ENCODE data around the gene EPN3. TPM values are rescaled to one million over a fixed set of nuclear protein-coding genes. Genes with fewer than 3 reads are reported as not detected.

EPN3 gene
- total RNA-seq, 3 donors from 2014 or later: 16.2 to 40.0 (median 27.4) TPM

DNA sequence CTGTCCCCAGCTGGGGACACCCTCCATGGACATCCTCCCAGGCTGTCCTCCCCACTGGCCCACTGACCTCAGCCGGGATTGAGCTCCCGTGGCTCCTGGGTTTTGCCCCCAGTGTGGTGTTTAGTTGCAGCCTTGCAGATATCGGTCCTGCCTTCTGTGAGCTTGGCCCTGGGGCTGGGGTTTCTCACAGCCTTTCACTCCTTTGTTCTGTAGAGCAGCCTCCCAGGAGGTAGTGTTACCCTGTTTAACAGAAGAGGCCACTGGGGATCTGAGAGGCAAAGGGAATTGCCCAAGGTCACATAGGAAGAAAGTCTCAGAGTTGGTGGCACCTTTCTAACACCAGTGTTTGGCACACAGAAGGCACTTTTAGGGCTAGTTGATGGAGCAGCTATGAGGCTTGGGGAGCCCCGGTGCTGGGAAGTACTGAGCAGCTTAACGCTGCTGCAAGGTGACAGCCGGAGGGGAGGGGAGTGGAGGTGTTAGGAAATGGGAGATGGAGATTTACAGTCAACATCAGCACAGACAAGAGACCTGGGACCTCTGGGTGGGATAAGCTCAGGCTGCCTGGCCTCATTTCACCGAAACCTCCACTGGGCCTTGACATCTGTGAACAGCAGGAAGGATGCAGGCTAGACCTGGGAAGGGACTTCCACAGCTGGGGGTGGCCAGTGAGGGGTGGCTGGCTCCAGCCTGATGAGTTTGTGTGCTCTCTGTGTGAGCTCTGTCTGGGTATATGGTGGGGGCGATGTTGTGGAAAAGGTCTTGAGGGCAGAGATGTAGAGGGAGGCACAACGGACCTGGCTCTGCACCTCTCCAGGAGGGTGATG is 54.1 kb downstream of the EPN3 start:
- ATAC-seq: no peak
- TF ChIP-seq, protein P1, sequence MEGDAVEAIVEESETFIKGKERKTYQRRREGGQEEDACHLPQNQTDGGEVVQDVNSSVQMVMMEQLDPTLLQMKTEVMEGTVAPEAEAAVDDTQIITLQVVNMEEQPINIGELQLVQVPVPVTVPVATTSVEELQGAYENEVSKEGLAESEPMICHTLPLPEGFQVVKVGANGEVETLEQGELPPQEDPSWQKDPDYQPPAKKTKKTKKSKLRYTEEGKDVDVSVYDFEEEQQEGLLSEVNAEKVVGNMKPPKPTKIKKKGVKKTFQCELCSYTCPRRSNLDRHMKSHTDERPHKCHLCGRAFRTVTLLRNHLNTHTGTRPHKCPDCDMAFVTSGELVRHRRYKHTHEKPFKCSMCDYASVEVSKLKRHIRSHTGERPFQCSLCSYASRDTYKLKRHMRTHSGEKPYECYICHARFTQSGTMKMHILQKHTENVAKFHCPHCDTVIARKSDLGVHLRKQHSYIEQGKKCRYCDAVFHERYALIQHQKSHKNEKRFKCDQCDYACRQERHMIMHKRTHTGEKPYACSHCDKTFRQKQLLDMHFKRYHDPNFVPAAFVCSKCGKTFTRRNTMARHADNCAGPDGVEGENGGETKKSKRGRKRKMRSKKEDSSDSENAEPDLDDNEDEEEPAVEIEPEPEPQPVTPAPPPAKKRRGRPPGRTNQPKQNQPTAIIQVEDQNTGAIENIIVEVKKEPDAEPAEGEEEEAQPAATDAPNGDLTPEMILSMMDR (IDR thresholded peaks at IDR 0.05): no peak
- H3K4me1 ChIP-seq (ENCODE audit: low read depth): no peaks in the 10 kb centered on the region
- no peak for DNase-seq
- no peak overlapping the region for H3K4me3 ChIP-seq
- no peaks in the 10 kb centered on the region for H3K9me3 ChIP-seq
- no peaks in the 10 kb centered on the region for H3K36me3 ChIP-seq (ENCODE audit: low read depth)
- intact Hi-C loops (cut with DNase I, micrococcal nuclease): no loop called here

DNA sequence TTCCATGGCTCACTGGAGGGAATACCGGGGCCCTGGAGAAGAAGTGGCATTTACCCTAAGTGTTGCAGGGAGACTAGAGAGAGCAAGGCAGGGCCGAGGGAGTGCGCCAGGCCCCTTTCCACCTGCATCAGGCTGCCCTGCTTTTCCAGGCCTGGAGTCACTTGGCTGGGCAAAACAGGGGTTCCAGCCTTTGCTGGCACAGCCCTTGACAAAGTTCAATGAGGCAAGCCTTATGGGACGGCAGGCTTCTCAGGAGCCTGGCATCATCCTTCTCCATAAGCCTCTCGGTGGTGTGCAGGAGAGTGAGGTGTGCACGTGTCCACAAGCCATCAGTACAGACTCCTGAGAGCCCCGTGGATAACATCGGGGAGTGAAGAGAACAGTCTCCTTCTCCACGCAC is 55.0 kb downstream of the EPN3 start:
- Histone ChIP-seq H3K36me3 (ENCODE audit: low read depth) (no peaks in the 10 kb centered on the region), H3K4me1 (ENCODE audit: low read depth) (no peaks in the 10 kb centered on the region), H3K4me3 (no peak overlapping the region), H3K9me3 (no peaks in the 10 kb centered on the region)
- no peak for ATAC-seq
- TF ChIP-seq, protein P1 (IDR thresholded peaks at IDR 0.05): no peak
- DNase-seq: no peak
- intact Hi-C loops (cut with DNase I, micrococcal nuclease): no loop called here

DNA sequence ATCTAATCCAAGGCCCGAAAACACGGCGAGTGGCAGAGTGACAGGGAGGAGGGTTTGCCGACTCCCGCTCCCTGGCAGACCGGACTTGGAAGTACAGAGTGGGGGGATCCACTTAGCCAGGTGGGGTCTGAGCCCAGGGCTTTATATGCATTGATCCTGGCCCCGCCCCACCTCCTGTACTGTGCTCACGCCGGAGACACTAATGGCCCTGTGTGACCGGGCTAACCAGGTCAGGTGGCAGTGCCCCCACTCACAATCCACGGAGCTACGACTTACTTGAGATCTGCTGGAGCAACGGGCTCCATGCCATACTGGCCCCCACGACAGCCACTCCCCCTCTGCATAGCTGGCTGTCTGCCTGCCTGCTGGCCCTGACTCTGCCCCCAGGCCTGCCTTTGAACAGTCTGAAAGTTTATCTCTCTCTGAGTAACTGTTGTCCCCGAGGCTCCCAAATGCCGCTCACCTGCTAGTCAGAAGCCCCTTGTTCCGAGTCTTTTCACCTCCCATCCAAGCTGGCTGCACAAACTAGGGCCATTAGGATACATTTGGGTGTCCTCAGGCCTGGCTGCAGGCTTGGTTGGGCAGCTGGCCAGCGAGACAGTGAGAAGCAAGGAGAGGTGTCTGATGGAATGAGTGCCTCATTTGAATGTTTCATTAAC is 56.0 kb downstream of the EPN3 start:
- H3K36me3 ChIP-seq (ENCODE audit: low read depth): no peaks in the 10 kb centered on the region
- intact Hi-C loops (cut with DNase I, micrococcal nuclease): no loop called here
- DNase-seq (no peak), ATAC-seq (no peak)
- H3K9me3 ChIP-seq: no peaks in the 10 kb centered on the region
- TF ChIP-seq, protein P1 (IDR thresholded peaks at IDR 0.05): no peak
- no peaks in the 10 kb centered on the region for H3K4me1 ChIP-seq (ENCODE audit: low read depth)
- no peak overlapping the region for H3K4me3 ChIP-seq

DNA sequence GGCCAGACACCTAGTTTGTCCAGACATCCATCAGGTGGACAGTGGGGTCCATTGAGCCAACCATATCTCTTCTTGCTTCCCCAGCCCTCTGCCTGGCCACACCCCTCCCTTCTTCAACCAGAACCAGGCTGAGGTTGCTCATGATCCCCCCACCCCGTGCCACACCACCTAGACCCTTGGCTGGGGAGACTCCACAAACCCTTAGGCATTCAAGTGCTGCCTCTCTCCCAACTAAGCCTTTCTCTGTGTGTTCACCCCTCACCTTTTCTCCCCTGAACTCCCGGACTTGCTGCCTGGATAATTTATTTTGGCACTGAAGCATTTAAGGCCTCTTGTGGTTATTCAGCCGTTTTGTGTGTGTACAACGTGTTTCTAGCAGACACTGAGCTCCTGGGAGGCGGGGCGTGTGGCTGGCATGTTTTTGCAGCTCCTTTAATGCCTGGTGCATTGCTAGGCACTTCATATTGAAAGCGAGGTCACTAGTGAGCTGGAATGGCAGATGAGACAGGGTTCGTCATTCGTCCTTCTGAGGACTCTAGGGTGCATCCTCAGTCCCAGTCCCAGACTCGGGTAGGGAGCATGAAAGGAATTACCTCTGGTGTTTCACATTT is 56.7 kb downstream of the EPN3 start:
- intact Hi-C loops (cut with DNase I, micrococcal nuclease): no loop called here
- H3K4me3 ChIP-seq: no peak overlapping the region
- H3K4me1 ChIP-seq (ENCODE audit: low read depth): no peaks in the 10 kb centered on the region
- no peak for ATAC-seq
- no peak for DNase-seq
- no peaks in the 10 kb centered on the region for H3K36me3 ChIP-seq (ENCODE audit: low read depth)
- no peaks in the 10 kb centered on the region for H3K9me3 ChIP-seq
- TF ChIP-seq, protein P1 (IDR thresholded peaks at IDR 0.05): no peak

DNA sequence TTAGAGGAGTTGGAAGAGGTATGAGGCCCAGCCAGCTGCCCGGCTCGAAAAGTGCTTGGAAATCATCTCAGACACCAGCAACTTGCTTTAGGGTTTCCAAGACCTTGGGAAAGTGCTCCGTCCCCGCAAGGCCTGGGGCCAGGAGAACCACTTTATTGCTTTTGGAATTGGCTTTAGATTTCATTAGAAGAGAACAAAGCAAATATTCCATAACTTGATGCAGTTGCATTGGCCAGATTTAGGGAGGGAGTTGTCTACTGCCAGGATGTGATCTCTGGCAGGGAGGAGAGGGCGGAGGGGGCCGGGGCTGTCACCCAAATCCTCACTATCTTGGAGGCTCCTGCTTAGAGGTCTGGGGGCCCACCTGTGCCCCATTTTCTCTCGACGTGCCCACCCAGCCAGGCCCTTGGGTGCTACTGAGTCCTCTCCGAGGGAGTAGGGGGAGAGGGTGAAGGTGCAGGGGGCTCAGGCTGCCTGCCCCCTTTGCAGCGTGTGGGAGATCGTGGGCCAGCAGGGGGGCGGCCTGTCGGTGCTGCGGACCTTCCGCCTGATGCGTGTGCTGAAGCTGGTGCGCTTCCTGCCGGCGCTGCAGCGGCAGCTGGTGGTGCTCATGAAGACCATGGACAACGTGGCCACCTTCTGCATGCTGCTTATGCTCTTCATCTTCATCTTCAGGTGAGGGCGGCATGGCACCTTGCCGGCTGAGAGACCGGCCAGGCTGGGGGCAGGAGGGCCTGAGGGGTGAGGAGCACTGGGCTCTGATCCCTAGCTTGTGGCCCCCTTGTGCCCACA is 58.6 kb downstream of the EPN3 start:
- ATAC-seq: no peak
- intact Hi-C loops (cut with DNase I, micrococcal nuclease): no loop called here
- no peak overlapping the region for H3K4me3 ChIP-seq

More for the DNA sequence above, 58.6 kb downstream of the EPN3 start:
- TF ChIP-seq, protein P1 (IDR thresholded peaks at IDR 0.05): no peak
- Histone ChIP-seq H3K4me1 (ENCODE audit: low read depth) (no peaks in the 10 kb centered on the region), H3K36me3 (ENCODE audit: low read depth) (no peaks in the 10 kb centered on the region), H3K9me3 (no peaks in the 10 kb centered on the region)
- no peak for DNase-seq

All from mucosa of descending colon (tissue), 3 donors.